Nephron (organoid): ENCODE data around the gene LIME1.

Experiments
- H3K27ac Mint-ChIP-seq, 3 experiments: 2 replicates each; pipeline ENCODE4 v1.8.0; 2020; ENCODE audit warnings: mixed read lengths in 3 of 3, mild to moderate bottlenecking in 2 of 3, moderate library complexity in 1 of 3
- H3K27me3 Mint-ChIP-seq: 2 replicates; pipeline ENCODE4 v1.8.0; 2021; ENCODE audit warnings: low read depth, mild to moderate bottlenecking, moderate library complexity, mixed read lengths
- H3K36me3 Mint-ChIP-seq: 2 replicates; pipeline ENCODE4 v1.8.0; 2020; ENCODE audit warnings: low read depth, mixed read lengths
- H3K4me1 Mint-ChIP-seq: 2 replicates; pipeline ENCODE4 v1.8.0; 2020; ENCODE audit warnings: mixed read lengths
- H3K4me3 Mint-ChIP-seq, 3 experiments: 2 replicates each; pipeline ENCODE4 v1.8.0; 2020; ENCODE audit warnings: mild to moderate bottlenecking in 3 of 3, mixed read lengths in 3 of 3, moderate library complexity in 2 of 3
- H3K9me3 Mint-ChIP-seq: 2 replicates; pipeline ENCODE4 v1.8.0; 2020; ENCODE audit warnings: mixed read lengths
- TF ChIP-seq, protein P1 (sequence below), 3 experiments: fragments of 200-600 bp; sonication (generic); IDR thresholded peaks; one replicate each; pipeline ENCODE4 v1.5.0; 2021; ENCODE audit warnings: antibody characterized with exemption in 3 of 3; ENCODE audit not compliant: unreplicated experiment in 3 of 3

The LIME1 gene

DNA sequence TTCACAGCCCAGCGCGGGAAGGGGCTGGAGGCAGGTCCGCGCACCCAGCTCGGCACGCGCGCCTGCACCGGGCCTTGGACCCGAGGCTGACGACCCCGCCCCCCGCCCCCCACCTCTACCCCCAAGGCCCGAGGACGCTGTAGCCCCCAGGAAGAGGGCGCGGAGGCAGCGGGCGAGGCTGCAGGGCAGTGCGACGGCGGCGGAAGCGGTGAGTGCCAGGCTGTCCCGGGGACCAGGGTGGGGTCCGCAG, 1.2 kb downstream of the LIME1 start:
- peaks cover 5% of the 10 kb centered on the region for H3K27me3 Mint-ChIP-seq
- no peak overlapping the region for H3K4me3 Mint-ChIP-seq
- TF ChIP-seq, protein P1, sequence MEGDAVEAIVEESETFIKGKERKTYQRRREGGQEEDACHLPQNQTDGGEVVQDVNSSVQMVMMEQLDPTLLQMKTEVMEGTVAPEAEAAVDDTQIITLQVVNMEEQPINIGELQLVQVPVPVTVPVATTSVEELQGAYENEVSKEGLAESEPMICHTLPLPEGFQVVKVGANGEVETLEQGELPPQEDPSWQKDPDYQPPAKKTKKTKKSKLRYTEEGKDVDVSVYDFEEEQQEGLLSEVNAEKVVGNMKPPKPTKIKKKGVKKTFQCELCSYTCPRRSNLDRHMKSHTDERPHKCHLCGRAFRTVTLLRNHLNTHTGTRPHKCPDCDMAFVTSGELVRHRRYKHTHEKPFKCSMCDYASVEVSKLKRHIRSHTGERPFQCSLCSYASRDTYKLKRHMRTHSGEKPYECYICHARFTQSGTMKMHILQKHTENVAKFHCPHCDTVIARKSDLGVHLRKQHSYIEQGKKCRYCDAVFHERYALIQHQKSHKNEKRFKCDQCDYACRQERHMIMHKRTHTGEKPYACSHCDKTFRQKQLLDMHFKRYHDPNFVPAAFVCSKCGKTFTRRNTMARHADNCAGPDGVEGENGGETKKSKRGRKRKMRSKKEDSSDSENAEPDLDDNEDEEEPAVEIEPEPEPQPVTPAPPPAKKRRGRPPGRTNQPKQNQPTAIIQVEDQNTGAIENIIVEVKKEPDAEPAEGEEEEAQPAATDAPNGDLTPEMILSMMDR (IDR thresholded peaks at IDR 0.05; ENCODE audit: unreplicated experiment in 3 of 3): no peak
- no peaks in the 10 kb centered on the region for H3K9me3 Mint-ChIP-seq
- H3K27ac Mint-ChIP-seq: no peak overlapping the region
- peaks cover 18% of the 10 kb centered on the region for H3K36me3 Mint-ChIP-seq
- no peaks in the 10 kb centered on the region for H3K4me1 Mint-ChIP-seq

DNA sequence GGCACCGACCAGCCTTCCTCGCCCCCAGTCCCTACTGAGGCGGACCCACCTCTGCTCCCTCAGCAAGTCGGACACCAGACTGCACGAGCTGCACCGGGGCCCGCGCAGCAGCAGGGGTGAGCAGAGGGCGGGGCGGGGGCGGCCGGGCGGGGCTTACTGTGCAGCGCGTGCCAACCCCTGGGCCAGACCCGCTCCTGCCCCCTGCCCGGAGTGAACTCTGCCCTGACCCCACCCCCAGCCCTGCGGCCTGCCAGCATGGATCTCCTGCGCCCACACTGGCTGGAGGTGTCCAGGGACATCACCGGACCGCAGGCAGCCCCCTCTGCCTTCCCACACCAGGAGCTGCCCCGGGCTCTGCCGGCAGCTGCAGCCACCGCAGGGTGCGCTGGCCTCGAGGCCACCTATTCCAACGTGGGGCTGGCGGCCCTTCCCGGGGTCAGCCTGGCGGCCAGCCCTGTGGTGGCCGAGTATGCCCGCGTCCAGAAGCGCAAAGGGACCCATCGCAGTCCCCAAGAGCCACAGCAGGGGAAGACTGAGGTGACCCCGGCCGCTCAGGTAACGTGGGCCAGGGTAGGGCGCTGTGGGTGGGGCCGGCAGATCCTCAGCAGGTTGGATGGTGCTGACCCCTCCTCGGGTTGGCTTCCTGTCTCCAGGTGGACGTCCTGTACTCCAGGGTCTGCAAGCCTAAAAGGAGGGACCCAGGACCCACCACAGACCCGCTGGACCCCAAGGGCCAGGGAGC, 1.7 kb downstream of the LIME1 start:
- peak overlapping the region in 1 of 3 experiments; percentile 27 for H3K4me3 Mint-ChIP-seq
- peaks cover 5% of the 10 kb centered on the region for H3K27me3 Mint-ChIP-seq
- H3K9me3 Mint-ChIP-seq: no peaks in the 10 kb centered on the region
- TF ChIP-seq, protein P1 (IDR thresholded peaks at IDR 0.05; ENCODE audit: unreplicated experiment in 3 of 3): no peak
- no peaks in the 10 kb centered on the region for H3K4me1 Mint-ChIP-seq
- H3K27ac Mint-ChIP-seq: no peak overlapping the region
- peaks cover 18% of the 10 kb centered on the region for H3K36me3 Mint-ChIP-seq

GRCh38 chr20:63738687-63739129, 2.2 kb downstream of the LIME1 start:
- H3K4me1 Mint-ChIP-seq: no peaks in the 10 kb centered on the region
- no peak overlapping the region for H3K27ac Mint-ChIP-seq
- TF ChIP-seq, protein P1 (IDR thresholded peaks at IDR 0.05; ENCODE audit: unreplicated experiment in 3 of 3): no peak
- peaks cover 5% of the 10 kb centered on the region for H3K27me3 Mint-ChIP-seq
- H3K36me3 Mint-ChIP-seq: peaks cover 20% of the 10 kb centered on the region
- peak overlapping the region in 1 of 3 experiments; percentile 11 for H3K4me3 Mint-ChIP-seq
- no peaks in the 10 kb centered on the region for H3K9me3 Mint-ChIP-seq

DNA sequence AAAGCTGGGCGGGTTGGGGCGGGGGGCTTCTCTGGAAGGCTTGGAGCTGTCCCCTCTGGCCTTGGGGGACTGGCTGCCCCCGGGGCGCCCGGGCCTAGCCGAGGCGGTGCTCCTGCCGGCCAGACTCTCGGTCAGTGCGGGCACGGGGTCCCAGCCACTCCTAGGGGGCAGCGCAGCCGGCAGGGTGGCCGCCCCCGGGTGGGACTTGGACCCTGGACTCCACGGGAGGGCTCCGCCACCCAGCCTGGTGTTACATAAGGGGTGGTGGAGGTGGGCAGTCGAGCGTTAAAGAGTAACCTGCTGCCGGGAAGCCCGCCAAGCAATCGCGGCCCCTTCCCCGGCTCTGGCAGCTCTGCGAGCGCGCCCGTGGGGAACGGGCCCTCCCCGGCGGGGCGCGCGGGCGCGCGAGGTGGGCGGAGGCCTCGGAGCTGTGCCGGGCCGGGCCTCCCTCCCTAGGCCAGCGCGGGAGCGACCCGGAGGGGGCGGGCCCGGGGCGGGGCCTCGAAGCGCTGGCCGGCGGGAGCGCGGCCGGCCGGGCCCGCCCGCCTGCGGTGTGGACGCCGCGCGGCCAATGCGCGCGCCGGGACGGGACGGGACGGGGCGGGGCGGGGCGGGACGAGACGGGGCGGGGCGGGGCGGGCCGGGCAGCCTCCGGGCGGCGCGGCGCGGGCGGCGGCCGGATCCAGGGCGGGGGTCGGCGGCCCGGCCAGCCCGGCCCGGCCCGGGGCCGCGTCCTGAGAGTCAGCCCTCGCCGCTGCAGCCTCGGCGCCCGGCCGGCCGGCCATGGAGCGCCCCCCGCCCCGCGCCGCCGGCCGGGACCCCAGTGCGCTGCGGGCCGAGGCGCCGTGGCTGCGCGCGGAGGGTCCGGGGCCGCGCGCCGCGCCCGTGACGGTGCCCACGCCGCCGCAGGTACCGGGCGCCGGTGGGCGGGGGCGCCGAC, 2.9 kb downstream of the LIME1 start, which contains the start of gene SLC2A4RG:
TSS of gene SLC2A4RG (plus strand) at position 647 of the 940 bp plus-strand sequence. CDS start at position 784, 137 bp downstream.
- no peaks in the 10 kb centered on the region for H3K4me1 Mint-ChIP-seq
- peaks cover 5% of the 10 kb centered on the region for H3K27me3 Mint-ChIP-seq
- H3K36me3 Mint-ChIP-seq: peaks cover 17% of the 10 kb centered on the region
- H3K9me3 Mint-ChIP-seq: no peaks in the 10 kb centered on the region
- TF ChIP-seq, protein P1 (IDR thresholded peaks at IDR 0.05; ENCODE audit: unreplicated experiment in 3 of 3): no peak
- H3K27ac Mint-ChIP-seq: peak within 1 kb of the TSS in 1 of 3 experiments; percentile 77
- H3K4me3 Mint-ChIP-seq: peak within 1 kb of the TSS; percentile 80 to 84 (median 82)

DNA sequence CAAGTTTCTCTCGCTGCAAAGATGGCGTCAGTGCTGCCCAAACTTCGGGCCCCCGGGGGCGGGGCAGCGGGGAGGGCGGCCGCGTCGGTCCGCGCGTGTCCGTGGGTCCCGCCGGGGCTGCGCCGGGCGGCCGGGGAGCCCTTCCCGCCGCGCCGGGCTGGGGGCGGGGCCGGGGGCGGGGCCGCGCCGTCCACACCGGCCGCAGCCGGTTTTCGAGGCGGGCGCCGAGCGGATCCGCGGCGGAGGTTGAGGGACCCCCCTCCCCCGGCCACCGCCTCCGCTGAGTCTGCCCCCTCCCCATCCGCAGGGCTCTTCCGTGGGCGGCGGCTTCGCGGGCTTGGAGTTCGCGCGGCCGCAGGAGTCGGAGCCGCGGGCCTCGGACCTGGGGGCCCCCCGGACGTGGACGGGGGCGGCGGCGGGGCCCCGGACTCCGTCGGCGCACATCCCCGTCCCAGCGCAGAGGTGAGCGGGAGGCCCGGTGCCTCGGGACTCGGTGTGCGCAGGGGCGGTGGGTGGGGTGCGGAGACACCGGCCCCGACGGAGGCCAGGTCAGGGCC, 3.7 kb downstream of the LIME1 start:
- peaks cover 5% of the 10 kb centered on the region for H3K27me3 Mint-ChIP-seq
- no peak overlapping the region for H3K27ac Mint-ChIP-seq
- peak overlapping the region; percentile 80 to 84 (median 82) for H3K4me3 Mint-ChIP-seq
- TF ChIP-seq, protein P1 (IDR thresholded peaks at IDR 0.05; ENCODE audit: unreplicated experiment in 3 of 3): no peak
- H3K9me3 Mint-ChIP-seq: no peaks in the 10 kb centered on the region
- H3K4me1 Mint-ChIP-seq: no peaks in the 10 kb centered on the region
- H3K36me3 Mint-ChIP-seq: peaks cover 22% of the 10 kb centered on the region
